HCT116 (cell line): ENCODE data around the gene C1QTNF12. TPM values are rescaled to one million over a fixed set of nuclear protein-coding genes. Genes with fewer than 3 reads are reported as not detected.

ENCODE experiments used
- ATAC-seq: fragments of 200-7000 bp; cut with Tn5 transposase; 2 replicates; pipeline ENCODE4 v1.9.1; 2020; ENCODE audit warnings: mild to moderate bottlenecking, moderate library complexity
- BruUV-seq: library from RNA; stranded (reverse); fragments of 400-500 nt; replicated peaks from 2 replicates; lab custom pipeline; 2021; lab: Mats Ljungman, UMichigan
- CTCF ChIA-PET: fragments of 300-600 bp; sonication (Branson Sonifier 250); formaldehyde crosslinking; loops from one replicate; lab custom pipeline; 2021; ENCODE audit warnings: antibody characterized with exemption; lab: Charles Lee
- POLR2A ChIA-PET: fragments of 300-600, 350-600 bp; sonication (Branson Sonifier 250); formaldehyde crosslinking; loops from one replicate; lab custom pipeline; 2021; ENCODE audit warnings: antibody characterized with exemption; lab: Charles Lee
- RAD21 ChIA-PET, 2 experiments: fragments of 300-600 bp; sonication (Branson Sonifier 250); formaldehyde crosslinking; loops; one replicate each; lab custom pipeline; 2023; ENCODE audit warnings: low total read pairs in 2 of 2; ENCODE audit not compliant: uncharacterized antibody in 2 of 2, unreplicated experiment in 2 of 2, low non-redundant PET in 1 of 2; lab: Charles Lee
- DNase-seq: peaks from one replicate; pipeline ENCODE4 v3.0.0-alpha.2; 2010; ENCODE audit warnings: low read depth, low spot score
- H2AFZ ChIP-seq: fragments of 200-600 bp; shearing (Covaris generic), sonication (generic); 2 replicates; pipeline ENCODE4 v1.6.1; 2017; ENCODE audit warnings: low read depth, mixed run types, mixed read lengths, antibody characterized with exemption, low read length; ENCODE audit not compliant: poor library complexity, severe bottlenecking
- H3K27ac ChIP-seq: 2 replicates; pipeline ENCODE4 v1.5.1; 2012; ENCODE audit warnings: low read depth, low read length
- H3K27me3 ChIP-seq: fragments of 200-600 bp; sonication (generic); 2 replicates; pipeline ENCODE4 v1.6.1; 2016; ENCODE audit warnings: mixed run types, low read length, mixed read lengths; ENCODE audit not compliant: insufficient read depth
- H3K36me3 ChIP-seq, 2 experiments: fragments of 200-500 bp in 1 of 2; fragments of 200-600 bp in 1 of 2; sonication (Bioruptor generic) in 1 of 2; sonication (generic) in 1 of 2; 2 replicates each; pipeline versions ENCODE4 v1.5.1 to v1.6.1; 2014 to 2016; ENCODE audit warnings: low read length in 2 of 2, inconsistent platforms in 1 of 2, mixed read lengths in 1 of 2, mixed run types in 1 of 2; ENCODE audit not compliant: insufficient read depth in 2 of 2, control insufficient read depth in 1 of 2
- H3K4me1 ChIP-seq, 2 experiments: fragments of 200-600 bp in 1 of 2; sonication (generic) in 1 of 2; 2 replicates each; pipeline versions ENCODE4 v1.5.1 to v1.6.1; 2012 to 2017; ENCODE audit warnings: low read length in 2 of 2, inconsistent platforms in 1 of 2, mild to moderate bottlenecking in 1 of 2, mixed read lengths in 1 of 2, mixed run types in 1 of 2, moderate library complexity in 1 of 2; ENCODE audit not compliant: insufficient read depth in 2 of 2, control insufficient read depth in 1 of 2
- H3K4me2 ChIP-seq: fragments of 200-600 bp; sonication (generic); 2 replicates; pipeline ENCODE4 v1.6.1; 2017; ENCODE audit warnings: mixed run types, low read length, mixed read lengths
- H3K4me3 ChIP-seq, 2 experiments: fragments of 200-600 bp in 1 of 2; sonication (generic) in 1 of 2; replicated peaks in 1 of 2; 2 replicates each; pipeline ENCODE4 v1.5.1; 2011 to 2016; ENCODE audit warnings: low read length in 2 of 2, control low read depth in 1 of 2, low read depth in 1 of 2, mild to moderate bottlenecking in 1 of 2, mixed read lengths in 1 of 2, mixed run types in 1 of 2
- H3K79me2 ChIP-seq: fragments of 200-600 bp; sonication (generic); 2 replicates; pipeline ENCODE4 v1.6.1; 2017; ENCODE audit warnings: mild to moderate bottlenecking, mixed run types, low read length, moderate library complexity, mixed read lengths; ENCODE audit not compliant: insufficient read depth
- H3K9ac ChIP-seq: fragments of 200-600 bp; sonication (generic); 2 replicates; pipeline ENCODE4 v1.6.1; 2016; ENCODE audit warnings: low read length, mixed read lengths
- H3K9me2 ChIP-seq: fragments of 200-600 bp; sonication (generic), shearing (Covaris generic); 2 replicates; pipeline ENCODE4 v1.6.1; 2017; ENCODE audit warnings: mixed run types, mild to moderate bottlenecking, moderate library complexity; ENCODE audit not compliant: insufficient read depth
- H3K9me3 ChIP-seq, 2 experiments: fragments of 200-500 bp in 1 of 2; fragments of 200-600 bp in 1 of 2; sonication (Bioruptor generic) in 1 of 2; sonication (generic) in 1 of 2; 2 replicates each; pipeline ENCODE4 v1.6.1; 2014 to 2017; ENCODE audit warnings: low read length in 2 of 2, mixed read lengths in 2 of 2, inconsistent platforms in 1 of 2, low read depth in 1 of 2, mild to moderate bottlenecking in 1 of 2, mixed run types in 1 of 2, moderate library complexity in 1 of 2; ENCODE audit not compliant: control insufficient read depth in 1 of 2, insufficient read depth in 1 of 2
- H4K20me1 ChIP-seq: fragments of 200-600 bp; sonication (generic), shearing (Covaris generic); 2 replicates; pipeline ENCODE4 v1.6.1; 2017; ENCODE audit warnings: mixed run types, mild to moderate bottlenecking, moderate library complexity; ENCODE audit not compliant: insufficient read depth
- CBX3 ChIP-seq: IDR thresholded peaks from 2 replicates; pipeline ENCODE4 v1.6.1; 2012; ENCODE audit warnings: low read depth
- CEBPB ChIP-seq: IDR thresholded peaks from 2 replicates; pipeline ENCODE4 v1.6.1; 2012; ENCODE audit warnings: low read depth
- EGR1 ChIP-seq: IDR thresholded peaks from 2 replicates; pipeline ENCODE4 v1.6.1; 2012; ENCODE audit warnings: low read depth
- ELF1 ChIP-seq: IDR thresholded peaks from 2 replicates; pipeline ENCODE4 v1.6.1; 2012; ENCODE audit warnings: low read depth, borderline replicate concordance
- EZH2 ChIP-seq: fragments of 200-600 bp; sonication (generic); IDR thresholded peaks from 2 replicates; pipeline ENCODE4 v1.6.1; 2017; ENCODE audit warnings: antibody characterized with exemption, mixed run types
- EZH2phosphoT487 ChIP-seq: fragments of 200-600 bp; IDR thresholded peaks from 2 replicates; pipeline ENCODE4 v1.6.1; 2018; ENCODE audit warnings: antibody characterized with exemption, borderline replicate concordance
- FOSL1 ChIP-seq: IDR thresholded peaks from 2 replicates; pipeline ENCODE4 v1.6.1; 2012; ENCODE audit warnings: low read depth
- POLR2A ChIP-seq: IDR thresholded peaks from 2 replicates; pipeline ENCODE4 v1.7.0; 2011; ENCODE audit warnings: borderline replicate concordance; ENCODE audit not compliant: insufficient read depth, insufficient read length; ENCODE audit errors: extremely low read depth
- POLR2AphosphoS5 ChIP-seq: IDR thresholded peaks from 2 replicates; pipeline ENCODE4 v1.6.1; 2011; ENCODE audit warnings: mild to moderate bottlenecking, low read depth, low read length, moderate library complexity
- RAD21 ChIP-seq: IDR thresholded peaks from 2 replicates; pipeline ENCODE4 v1.6.1; 2012; ENCODE audit warnings: low read depth, mild to moderate bottlenecking
- SP1 ChIP-seq: IDR thresholded peaks from 2 replicates; pipeline ENCODE4 v1.6.1; 2012; ENCODE audit warnings: low read depth
- TCF7L2 ChIP-seq: IDR thresholded peaks from 2 replicates; pipeline ENCODE4 v1.7.0; 2011; ENCODE audit warnings: borderline replicate concordance, inconsistent platforms; ENCODE audit not compliant: insufficient read depth, insufficient read length; ENCODE audit errors: extremely low read depth
- YY1 ChIP-seq: IDR thresholded peaks from 2 replicates; pipeline ENCODE4 v1.6.1; 2011; ENCODE audit warnings: low read length, low read depth, moderate library complexity, mild to moderate bottlenecking; ENCODE audit not compliant: insufficient replicate concordance; ENCODE audit errors: extremely low read depth
- ZFX ChIP-seq: fragments of 450-650 bp; IDR thresholded peaks from 2 replicates; pipeline ENCODE4 v1.6.1; 2017
- intact Hi-C: fragments of 100-400 bp; cut with micrococcal nuclease; formaldehyde crosslinking; loops from 2 replicates; pipeline ENCODE4 v1.10.0; 2022
- total RNA-seq: library from RNA; stranded (reverse); gene quantifications from one replicate; pipeline ENCODE4 v1.2.1, GENCODE V29; 2021; ENCODE audit not compliant: unreplicated experiment
- TF ChIP-seq, protein P1 (sequence below): IDR thresholded peaks from 2 replicates; pipeline ENCODE4 v1.6.1; 2012
- TF ChIP-seq, protein P2 (sequence below), 3 experiments: fragments of 200-600 bp in 1 of 3; sonication (generic) in 1 of 3; IDR thresholded peaks in 2 of 3; conservative IDR thresholded peaks in 1 of 3; 2 replicates each; pipeline ENCODE4 v1.5.1; 2012 to 2017; ENCODE audit warnings: low read depth in 2 of 3, low read length in 2 of 3, antibody characterized with exemption in 1 of 3, borderline replicate concordance in 1 of 3, control low read depth in 1 of 3, mild to moderate bottlenecking in 1 of 3, mixed read lengths in 1 of 3, mixed run types in 1 of 3, moderate library complexity in 1 of 3; ENCODE audit not compliant: insufficient read depth in 1 of 3
- TF ChIP-seq, protein P3 (sequence below): IDR thresholded peaks from 2 replicates; pipeline ENCODE4 v1.6.1; 2012

The C1QTNF12 gene
- total RNA-seq, 1 experiment from 2014 or later, result 6.9 TPM

GRCh38 chr1:1295154-1295923 lies 48.8 kb upstream of the C1QTNF12 start:
- Histone ChIP-seq H3K79me2 (no peaks in the 10 kb centered on the region), H3K36me3 (no peaks in the 10 kb centered on the region), H3K27ac (no peak overlapping the region)
- DNase-seq, result no peak
- no TSS peak for BruUV-seq
- CTCF ChIA-PET, result no interaction called here
- TF ChIP-seq RAD21 (no peak), ZFX (no peak), EGR1 (no peak), SP1 (no peak), CBX3 (no peak), POLR2AphosphoS5 (no peak), YY1 (no peak), TCF7L2 (no peak), ELF1 (no peak), CEBPB (no peak), FOSL1 (no peak), POLR2A (no peak), EZH2phosphoT487 (no peak), EZH2 (no peak)
- TF ChIP-seq, protein P1, sequence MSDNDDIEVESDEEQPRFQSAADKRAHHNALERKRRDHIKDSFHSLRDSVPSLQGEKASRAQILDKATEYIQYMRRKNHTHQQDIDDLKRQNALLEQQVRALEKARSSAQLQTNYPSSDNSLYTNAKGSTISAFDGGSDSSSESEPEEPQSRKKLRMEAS, result no peak
- TF ChIP-seq, protein P2, sequence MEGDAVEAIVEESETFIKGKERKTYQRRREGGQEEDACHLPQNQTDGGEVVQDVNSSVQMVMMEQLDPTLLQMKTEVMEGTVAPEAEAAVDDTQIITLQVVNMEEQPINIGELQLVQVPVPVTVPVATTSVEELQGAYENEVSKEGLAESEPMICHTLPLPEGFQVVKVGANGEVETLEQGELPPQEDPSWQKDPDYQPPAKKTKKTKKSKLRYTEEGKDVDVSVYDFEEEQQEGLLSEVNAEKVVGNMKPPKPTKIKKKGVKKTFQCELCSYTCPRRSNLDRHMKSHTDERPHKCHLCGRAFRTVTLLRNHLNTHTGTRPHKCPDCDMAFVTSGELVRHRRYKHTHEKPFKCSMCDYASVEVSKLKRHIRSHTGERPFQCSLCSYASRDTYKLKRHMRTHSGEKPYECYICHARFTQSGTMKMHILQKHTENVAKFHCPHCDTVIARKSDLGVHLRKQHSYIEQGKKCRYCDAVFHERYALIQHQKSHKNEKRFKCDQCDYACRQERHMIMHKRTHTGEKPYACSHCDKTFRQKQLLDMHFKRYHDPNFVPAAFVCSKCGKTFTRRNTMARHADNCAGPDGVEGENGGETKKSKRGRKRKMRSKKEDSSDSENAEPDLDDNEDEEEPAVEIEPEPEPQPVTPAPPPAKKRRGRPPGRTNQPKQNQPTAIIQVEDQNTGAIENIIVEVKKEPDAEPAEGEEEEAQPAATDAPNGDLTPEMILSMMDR (IDR thresholded peaks at IDR 0.05 in 2 of 3, conservative IDR thresholded peaks at IDR 0.05 in 1 of 3; ENCODE audit: borderline replicate concordance in 1 of 3, insufficient read depth in 1 of 3, low read depth in 2 of 3, low read length in 2 of 3), result no peak
- TF ChIP-seq, protein P3, sequence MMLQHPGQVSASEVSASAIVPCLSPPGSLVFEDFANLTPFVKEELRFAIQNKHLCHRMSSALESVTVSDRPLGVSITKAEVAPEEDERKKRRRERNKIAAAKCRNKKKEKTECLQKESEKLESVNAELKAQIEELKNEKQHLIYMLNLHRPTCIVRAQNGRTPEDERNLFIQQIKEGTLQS, result no peak
- TF ChIP-seq, all 23 proteins: peak for 0
- Histone ChIP-seq H3K27me3 (no peaks in the 10 kb centered on the region), H3K4me2 (no peak overlapping the region), H3K4me1 (peaks cover 13 to 33% of the 10 kb centered on the region in 2 experiments), H2AFZ (no peak overlapping the region), H3K9me3 (no peaks in the 10 kb centered on the region), H3K9me2 (no peaks in the 10 kb centered on the region), H4K20me1 (no peaks in the 10 kb centered on the region), H3K4me3 (no peak overlapping the region), H3K9ac (no peak overlapping the region)
- ChIA-PET POLR2A (interaction anchor here (0.6 kb wide), 1 partner anchor 221 kb away, joined by 3 read pairs; the partner anchor contains the start of gene RNF223), RAD21 (no interaction called here)
- intact Hi-C loops, result no loop called here
- ATAC-seq, result no peak
